Cardiac fibroblast (primary cell): Measurements from ENCODE around the gene SARS2.

Experiments
- DNase-seq, 2 donors: peaks; one replicate each; pipeline versions ENCODE4 v3.0.0 to v3.0.0-alpha.2; 2010; ENCODE audit warnings: low read depth in 2 of 2
- H3K4me3 ChIP-seq, 2 donors: replicated peaks in 1 of 2; 1 replicate in 1 of 2; 2 replicates in 1 of 2; pipeline ENCODE4 v1.5.1; 2011; ENCODE audit warnings: low read depth in 2 of 2, low read length in 2 of 2, mild to moderate bottlenecking in 2 of 2, moderate library complexity in 1 of 2
- TF ChIP-seq, protein P1 (sequence below): IDR thresholded peaks from one replicate; pipeline ENCODE4 v1.5.1; 2011; ENCODE audit warnings: low read depth, mild to moderate bottlenecking, low read length, inconsistent platforms

SARS2 gene

DNA sequence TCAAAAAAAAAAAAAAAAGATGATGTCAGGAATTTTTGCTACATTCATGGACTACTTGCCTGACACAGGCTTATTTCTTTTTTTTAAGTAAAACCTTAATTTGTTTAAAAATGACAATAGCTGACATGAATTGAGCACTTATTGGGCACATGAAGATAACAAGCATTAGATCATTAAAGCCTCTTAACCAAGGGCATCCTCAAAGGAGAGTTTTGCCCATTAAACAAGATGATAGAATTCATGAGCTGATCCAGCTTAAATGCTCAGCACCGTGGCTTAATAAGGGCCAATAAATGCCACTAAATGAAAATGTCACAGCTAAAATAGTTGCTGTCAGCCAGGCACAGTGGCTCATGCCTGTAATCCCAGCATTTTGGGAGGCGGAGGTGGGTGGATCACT lies 25.7 kb upstream of the SARS2 start:
- DNase-seq = no peak
- TF ChIP-seq, protein P1, sequence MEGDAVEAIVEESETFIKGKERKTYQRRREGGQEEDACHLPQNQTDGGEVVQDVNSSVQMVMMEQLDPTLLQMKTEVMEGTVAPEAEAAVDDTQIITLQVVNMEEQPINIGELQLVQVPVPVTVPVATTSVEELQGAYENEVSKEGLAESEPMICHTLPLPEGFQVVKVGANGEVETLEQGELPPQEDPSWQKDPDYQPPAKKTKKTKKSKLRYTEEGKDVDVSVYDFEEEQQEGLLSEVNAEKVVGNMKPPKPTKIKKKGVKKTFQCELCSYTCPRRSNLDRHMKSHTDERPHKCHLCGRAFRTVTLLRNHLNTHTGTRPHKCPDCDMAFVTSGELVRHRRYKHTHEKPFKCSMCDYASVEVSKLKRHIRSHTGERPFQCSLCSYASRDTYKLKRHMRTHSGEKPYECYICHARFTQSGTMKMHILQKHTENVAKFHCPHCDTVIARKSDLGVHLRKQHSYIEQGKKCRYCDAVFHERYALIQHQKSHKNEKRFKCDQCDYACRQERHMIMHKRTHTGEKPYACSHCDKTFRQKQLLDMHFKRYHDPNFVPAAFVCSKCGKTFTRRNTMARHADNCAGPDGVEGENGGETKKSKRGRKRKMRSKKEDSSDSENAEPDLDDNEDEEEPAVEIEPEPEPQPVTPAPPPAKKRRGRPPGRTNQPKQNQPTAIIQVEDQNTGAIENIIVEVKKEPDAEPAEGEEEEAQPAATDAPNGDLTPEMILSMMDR = no peak
- no peak overlapping the region for H3K4me3 ChIP-seq

DNA sequence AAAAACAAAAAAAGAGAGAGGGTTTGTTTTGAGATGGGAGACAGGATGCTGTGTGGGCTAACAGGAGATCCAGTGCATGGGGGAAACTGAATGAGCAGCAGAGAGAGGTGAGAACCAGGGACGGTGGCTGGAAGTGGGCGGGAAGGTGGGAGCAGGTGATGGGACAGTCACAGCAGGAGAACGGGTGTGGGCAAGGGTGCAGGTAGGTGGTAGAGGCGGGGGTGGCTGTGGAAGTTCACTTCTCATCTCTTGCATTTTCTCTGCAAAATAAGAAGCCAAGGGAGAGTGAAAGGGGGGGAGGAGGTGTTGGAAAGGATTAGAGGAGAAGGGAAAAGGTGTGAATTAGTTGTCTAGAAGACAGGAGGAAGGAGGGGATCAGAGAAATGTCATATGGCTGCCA lies 23.1 kb upstream of the SARS2 start:
- DNase-seq = no peak
- TF ChIP-seq, protein P1 = no peak
- no peak overlapping the region for H3K4me3 ChIP-seq

DNA sequence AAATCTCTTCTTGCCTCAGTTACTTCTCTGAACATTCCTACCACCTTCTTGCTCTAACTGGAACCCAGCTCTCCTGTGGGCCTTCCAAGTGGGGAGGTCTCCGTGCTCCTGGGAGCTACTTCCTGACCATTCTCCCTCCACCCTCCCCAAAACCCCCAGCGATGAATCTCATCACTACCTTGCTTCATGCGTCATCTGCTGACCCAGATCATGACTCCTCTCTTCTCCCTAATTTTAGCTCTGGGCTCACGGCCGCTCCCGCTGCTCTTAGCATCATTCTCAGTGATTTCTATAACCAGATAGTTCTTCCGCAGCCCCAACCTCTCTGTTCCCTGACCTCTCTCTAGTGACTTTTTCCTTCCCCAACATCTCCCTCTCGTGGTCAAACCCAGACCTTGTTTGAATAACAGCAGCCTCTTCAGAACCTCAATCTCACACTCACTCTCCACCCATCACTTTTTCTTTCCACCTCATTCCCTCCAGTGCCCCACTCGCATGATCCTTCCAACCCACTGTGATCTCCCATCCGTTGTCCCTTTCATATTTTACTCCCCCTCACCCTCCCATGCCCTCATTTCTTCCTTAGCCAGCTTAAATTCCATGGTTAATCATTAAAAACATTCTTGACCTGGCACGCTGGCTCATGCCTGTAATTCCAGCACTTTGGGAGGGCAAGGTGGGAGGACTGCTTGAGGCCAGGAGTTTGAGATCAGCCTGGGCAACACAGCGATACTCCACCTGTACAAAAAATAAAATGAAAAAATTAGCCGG lies 22.0 kb upstream of the SARS2 start:
- TF ChIP-seq, protein P1 = no peak
- peak in 1 of 2 donors; percentile 16 for DNase-seq
- no peak overlapping the region for H3K4me3 ChIP-seq

DNA sequence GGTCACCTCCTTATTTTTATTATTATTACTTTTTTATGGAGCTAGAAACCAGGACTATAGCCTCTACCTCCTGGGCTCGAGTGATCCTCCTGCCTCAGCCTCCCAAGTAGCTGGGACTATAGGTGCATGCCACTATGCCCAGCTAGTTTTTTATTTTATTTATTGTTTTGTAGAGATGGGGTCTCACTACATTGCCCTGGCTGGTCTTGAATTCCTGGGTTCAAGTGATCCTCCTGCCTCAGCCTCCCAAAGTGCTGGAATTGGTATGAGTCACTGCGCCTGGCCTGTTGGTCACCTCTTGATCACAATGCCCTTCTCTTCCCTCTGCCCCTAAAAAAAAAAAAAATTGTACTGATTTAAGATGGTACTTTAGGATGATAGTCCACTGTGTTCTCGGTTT lies 20.6 kb upstream of the SARS2 start:
- no peak for DNase-seq
- no peak overlapping the region for H3K4me3 ChIP-seq
- TF ChIP-seq, protein P1 = no peak

DNA sequence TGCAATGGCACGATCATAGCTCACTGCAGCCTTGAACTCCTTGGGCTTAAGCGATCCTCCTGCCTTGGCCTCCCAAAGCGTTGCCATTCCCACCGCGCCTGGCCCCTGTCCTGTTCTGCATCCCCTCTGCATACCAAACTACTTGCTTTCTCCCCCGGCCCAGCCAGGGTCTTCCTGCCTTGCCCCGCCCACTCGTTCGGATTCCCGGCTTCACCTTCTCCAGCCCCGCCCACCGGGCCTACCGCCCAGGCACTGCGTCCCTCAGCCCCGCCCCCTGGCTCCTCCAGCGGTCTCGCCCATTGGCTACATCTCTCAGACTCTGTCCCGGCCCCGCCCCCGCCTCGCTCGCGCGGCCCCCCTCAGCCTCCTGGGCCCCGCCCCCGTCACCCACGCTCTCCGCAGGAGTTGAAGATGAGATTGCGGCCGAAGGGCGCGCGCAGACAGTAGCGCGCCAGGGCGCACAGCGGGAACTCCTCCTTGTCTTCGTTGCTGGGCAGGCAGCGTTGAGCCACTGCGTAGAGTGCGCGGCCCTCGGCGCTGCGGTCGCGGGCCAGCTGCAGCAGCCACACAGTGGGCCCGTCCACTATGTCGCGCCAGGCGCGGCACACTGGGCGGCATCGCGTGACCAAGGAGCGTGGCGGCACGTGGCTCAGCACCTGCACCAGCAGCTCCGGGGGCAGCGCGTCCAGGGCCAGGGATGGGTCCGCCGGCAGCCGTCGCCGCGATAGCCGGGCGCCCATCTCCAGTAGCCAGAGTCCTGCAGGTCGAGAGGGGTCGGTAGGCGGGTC lies 19.2 kb upstream of the SARS2 start:
- peak overlapping the region; percentile 35 to 42 for H3K4me3 ChIP-seq
- DNase-seq = peak; percentile 68 to 82
- TF ChIP-seq, protein P1 = no peak

DNA sequence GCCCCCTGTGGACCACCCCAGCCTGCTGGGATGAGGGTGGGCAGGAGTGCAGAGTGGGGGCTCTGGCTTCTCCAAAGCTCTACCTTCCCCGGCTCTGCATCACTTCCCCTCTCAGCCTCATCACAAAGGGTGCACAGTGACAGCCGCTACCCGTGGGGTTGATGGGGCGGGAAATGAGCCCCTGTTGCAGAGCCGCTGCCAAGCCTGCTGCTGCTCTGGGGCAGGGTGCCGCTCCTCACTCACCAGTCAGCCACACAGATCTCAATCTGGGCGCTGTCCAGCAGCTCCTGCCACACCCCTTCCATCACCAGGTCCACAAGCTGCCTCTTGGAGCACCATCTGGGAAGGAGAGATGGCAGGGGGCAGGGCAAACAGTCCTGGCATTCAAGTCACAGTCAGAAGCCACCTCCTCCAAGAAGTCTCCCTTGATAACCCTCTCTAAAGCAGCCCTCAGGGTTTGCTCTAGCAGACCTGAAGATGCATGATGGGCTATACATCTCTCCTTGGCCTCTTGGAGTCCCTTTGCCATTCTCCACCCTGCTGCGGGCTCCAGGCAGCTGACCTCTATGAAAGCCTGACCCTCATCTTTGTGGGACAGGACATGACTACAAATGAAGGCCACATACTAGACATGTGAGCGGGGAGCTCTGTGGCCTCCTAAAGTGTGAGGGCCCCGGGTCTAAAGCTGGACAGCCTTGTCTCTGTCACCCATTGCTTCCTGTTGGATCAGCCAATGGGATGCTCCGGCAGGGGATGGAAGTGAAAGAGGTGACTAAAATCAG lies 15.9 kb upstream of the SARS2 start:
- no peak for DNase-seq
- TF ChIP-seq, protein P1 = no peak
- no peak overlapping the region for H3K4me3 ChIP-seq
